LNCaP clone FGC (cell line): ENCODE data around the gene TMEM131L.

ENCODE experiments used
- DNase-seq: peaks from one replicate; pipeline ENCODE4 v3.0.0-alpha.2; 2011; ENCODE audit warnings: low read depth
- H3K4me3 ChIP-seq: 2 replicates; pipeline ENCODE4 v1.5.1; 2011; ENCODE audit warnings: mild to moderate bottlenecking, low read depth, low read length, control low read depth
- CTCF ChIP-seq: IDR thresholded peaks from 2 replicates; pipeline ENCODE4 v1.5.1; 2012; ENCODE audit warnings: mild to moderate bottlenecking; ENCODE audit not compliant: control insufficient read depth, insufficient read depth; ENCODE audit errors: extremely low read depth

Gene TMEM131L

GRCh38 chr4:153529646-153530045 is 63.5 kb downstream of the TMEM131L start:
- no peak for TF ChIP-seq CTCF
- DNase-seq, result no peak
- H3K4me3 ChIP-seq, result no peak overlapping the region

GRCh38 chr4:153530284-153530999 is 64.3 kb downstream of the TMEM131L start:
- H3K4me3 ChIP-seq, result no peak overlapping the region
- no peak for TF ChIP-seq CTCF
- DNase-seq, result no peak

GRCh38 chr4:153531000-153531358 is 64.8 kb downstream of the TMEM131L start:
- TF ChIP-seq CTCF, result no peak
- H3K4me3 ChIP-seq, result no peak overlapping the region
- DNase-seq, result no peak

DNA sequence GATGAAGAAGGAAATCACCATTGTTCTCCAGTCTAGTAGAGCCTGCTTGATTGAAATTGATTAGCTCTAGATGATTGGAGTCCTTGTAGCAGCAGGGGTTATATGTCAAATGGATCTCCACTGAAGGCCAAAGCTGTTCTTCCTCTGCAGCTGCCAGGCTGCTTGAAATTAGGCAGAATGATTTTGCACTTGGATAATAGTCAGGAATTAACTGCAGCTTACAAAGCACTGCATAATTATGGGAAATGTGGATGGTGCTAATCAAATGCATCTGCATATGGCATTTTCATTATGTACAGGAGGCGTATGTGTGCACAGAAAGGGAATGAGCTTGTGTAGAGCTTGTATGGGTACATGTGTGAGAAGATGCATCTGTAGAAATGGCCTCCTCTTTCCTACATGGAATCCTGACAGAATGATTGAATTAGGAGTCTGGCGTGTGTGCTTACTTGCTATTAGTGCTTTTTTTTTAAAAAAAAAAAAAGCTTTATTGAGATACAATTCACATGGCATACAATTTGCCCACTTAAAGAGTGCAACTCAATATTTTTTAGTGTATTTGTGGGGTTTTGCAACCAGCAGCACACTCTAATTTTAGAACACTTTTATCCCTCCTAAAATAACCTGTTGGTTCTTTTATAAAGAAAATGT is 65.9 kb downstream of the TMEM131L start:
- no peak overlapping the region for H3K4me3 ChIP-seq
- TF ChIP-seq CTCF, result no peak
- no peak for DNase-seq

DNA sequence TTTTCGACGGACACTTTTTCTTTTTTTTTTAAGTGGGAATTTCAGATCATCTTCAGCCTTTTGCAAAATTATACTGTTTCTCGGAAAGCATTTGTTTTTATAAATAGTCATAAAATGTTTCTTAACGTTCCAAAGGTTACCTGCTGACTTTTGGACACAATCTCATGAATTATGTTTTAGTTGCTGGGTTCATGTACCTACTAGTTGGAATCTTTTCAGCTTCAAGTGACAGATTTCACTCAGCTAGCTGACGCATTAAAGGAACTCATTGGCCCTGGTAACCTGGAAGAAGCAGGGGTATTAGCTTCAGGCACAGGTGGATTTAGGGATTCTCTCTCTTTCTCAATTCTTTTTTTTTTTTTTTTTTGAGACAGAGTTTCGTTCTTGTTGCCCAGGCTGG is 66.5 kb downstream of the TMEM131L start:
- no peak overlapping the region for H3K4me3 ChIP-seq
- no peak for DNase-seq
- TF ChIP-seq CTCF, result no peak

- no peak for DNase-seq
- TF ChIP-seq CTCF, result no peak
- H3K4me3 ChIP-seq, result no peak overlapping the region
These were observed 67.2 kb downstream of the TMEM131L start for GRCh38 chr4:153533387-153533786.
